H1 (cell line): ENCODE data around the gene VSX1. TPM values are rescaled to one million over a fixed set of nuclear protein-coding genes. Genes with fewer than 3 reads are reported as not detected.

ENCODE experiments used
- CTCF ChIA-PET: fragments of 300-600 bp; sonication (Branson Sonifier 250); formaldehyde crosslinking; loops from one replicate; lab custom pipeline; 2021; ENCODE audit not compliant: partially characterized antibody; lab: Charles Lee
- POLR2A ChIA-PET: fragments of 300-600 bp; sonication (Branson Sonifier 250); formaldehyde crosslinking; loops from one replicate; lab custom pipeline; 2021; ENCODE audit warnings: inconsistent platforms; ENCODE audit not compliant: partially characterized antibody; lab: Charles Lee
- DNase-seq, 2 experiments: peaks; one replicate each; pipeline versions ENCODE4 v3.0.0 to v3.0.0-alpha.2; 2010 to 2022; ENCODE audit warnings: low spot score in 2 of 2, low read depth in 1 of 2, mixed read lengths in 1 of 2
- FAIRE-seq: peaks from 2 replicates; lab custom pipeline; 2011; peaks lifted over from hg19 to GRCh38; lab: Jason Lieb, UNC
- H2AFZ ChIP-seq: 2 replicates; pipeline ENCODE4 v1.8.1; 2012; ENCODE audit warnings: low read length, inconsistent platforms
- H2AK5ac ChIP-seq: 2 replicates; pipeline ENCODE4 v1.6.1; 2013; ENCODE audit warnings: low read depth, low read length
- H2BK120ac ChIP-seq: replicated peaks from 2 replicates; pipeline ENCODE3; 2013; ENCODE audit warnings: low read depth, low read length, inconsistent platforms
- H2BK12ac ChIP-seq: 2 replicates; pipeline ENCODE4 v1.6.1; 2013; ENCODE audit warnings: low read depth, low read length
- H2BK15ac ChIP-seq: 2 replicates; pipeline ENCODE4 v1.6.1; 2013; ENCODE audit warnings: low read length
- H2BK20ac ChIP-seq: 2 replicates; pipeline ENCODE4 v1.6.1; 2013; ENCODE audit warnings: low read length
- H2BK5ac ChIP-seq: 2 replicates; pipeline ENCODE4 v1.6.1; 2013; ENCODE audit warnings: low read depth, low read length
- H3K14ac ChIP-seq: 2 replicates; pipeline ENCODE4 v1.6.1; 2013; ENCODE audit warnings: inconsistent platforms; ENCODE audit not compliant: insufficient read length
- H3K18ac ChIP-seq: 2 replicates; pipeline ENCODE4 v1.6.1; 2013; ENCODE audit warnings: low read length; ENCODE audit errors: extremely low read depth
- H3K23ac ChIP-seq: 2 replicates; pipeline ENCODE4 v1.6.1; 2013; ENCODE audit warnings: inconsistent platforms; ENCODE audit not compliant: insufficient read length
- H3K23me2 ChIP-seq: 2 replicates; pipeline ENCODE4 v1.6.1; 2013; ENCODE audit warnings: low read depth, low read length
- H3K27ac ChIP-seq: 2 replicates; pipeline ENCODE4 v1.6.1; 2011; ENCODE audit warnings: low read depth, low read length, inconsistent platforms
- H3K27me3 ChIP-seq, 4 experiments: replicated peaks in 1 of 4; 1 replicate in 1 of 4; 2 replicates in 3 of 4; pipeline versions ENCODE4 v1.6.1 to v1.8.1; 2011 to 2013; ENCODE audit warnings: low read length in 3 of 4, mild to moderate bottlenecking in 3 of 4, inconsistent platforms in 2 of 4, mixed read lengths in 2 of 4, moderate library complexity in 1 of 4; ENCODE audit not compliant: control insufficient read depth in 3 of 4, insufficient read depth in 3 of 4; ENCODE audit errors: extremely low read depth in 1 of 4
- H3K36me3 ChIP-seq, 4 experiments: 2 replicates each; pipeline versions ENCODE4 v1.6.1 to v1.8.1; 2011 to 2013; ENCODE audit warnings: mild to moderate bottlenecking in 4 of 4, low read length in 3 of 4, moderate library complexity in 2 of 4, control low read depth in 1 of 4, inconsistent platforms in 1 of 4; ENCODE audit not compliant: insufficient read depth in 4 of 4, control insufficient read depth in 2 of 4
- H3K4ac ChIP-seq: replicated peaks from 2 replicates; pipeline ENCODE3; 2013; ENCODE audit warnings: low read length, low read depth, mixed read lengths, inconsistent platforms; ENCODE audit not compliant: insufficient read length
- H3K4me1 ChIP-seq, 4 experiments: replicated peaks in 1 of 4; 1 replicate in 1 of 4; 2 replicates in 3 of 4; pipeline versions ENCODE4 v1.6.1 to v1.8.1; 2011 to 2013; ENCODE audit warnings: low read length in 3 of 4, inconsistent platforms in 2 of 4, mixed read lengths in 1 of 4; ENCODE audit not compliant: insufficient read depth in 4 of 4, control insufficient read depth in 3 of 4
- H3K4me2 ChIP-seq, 2 experiments: 2 replicates each; pipeline versions ENCODE4 v1.6.1 to v1.8.1; 2011 to 2013; ENCODE audit warnings: low read depth in 2 of 2, low read length in 2 of 2, control low read depth in 1 of 2, inconsistent platforms in 1 of 2, mild to moderate bottlenecking in 1 of 2; ENCODE audit not compliant: insufficient read depth in 1 of 2
- H3K4me3 ChIP-seq, 4 experiments: fragments of 200-600, 300-600 bp in 1 of 4; sonication (generic), shearing (Covaris generic), sonication (Bioruptor Twin) in 1 of 4; 2 replicates each; pipeline versions ENCODE4 v1.5.1 to v1.8.1; 2011 to 2016; ENCODE audit warnings: low read length in 4 of 4, low read depth in 3 of 4, control low read depth in 2 of 4, inconsistent platforms in 2 of 4, mild to moderate bottlenecking in 2 of 4, mixed read lengths in 1 of 4, moderate library complexity in 1 of 4; ENCODE audit not compliant: insufficient read depth in 2 of 4; ENCODE audit errors: extremely low read depth in 1 of 4
- H3K56ac ChIP-seq: replicated peaks from 2 replicates; pipeline ENCODE3; 2013; ENCODE audit warnings: low read depth, mild to moderate bottlenecking, mixed read lengths, low read length, inconsistent platforms; ENCODE audit not compliant: insufficient read length
- H3K79me1 ChIP-seq: 2 replicates; pipeline ENCODE4 v1.6.1; 2013; ENCODE audit warnings: low read depth, low read length, control low read depth
- H3K79me2 ChIP-seq, 2 experiments: 2 replicates each; pipeline versions ENCODE4 v1.6.1 to v1.8.1; 2012 to 2013; ENCODE audit warnings: low read length in 2 of 2, mild to moderate bottlenecking in 2 of 2, inconsistent platforms in 1 of 2; ENCODE audit not compliant: insufficient read depth in 2 of 2, control insufficient read depth in 1 of 2
- H3K9ac ChIP-seq, 4 experiments: replicated peaks in 1 of 4; 1 replicate in 1 of 4; 2 replicates in 3 of 4; pipeline versions ENCODE4 v1.6.1 to v1.8.1; 2011 to 2013; ENCODE audit warnings: low read depth in 3 of 4, low read length in 3 of 4, control low read depth in 2 of 4, mild to moderate bottlenecking in 2 of 4, moderate library complexity in 2 of 4, inconsistent platforms in 1 of 4; ENCODE audit errors: extremely low read depth in 1 of 4
- H3K9me3 ChIP-seq, 2 experiments: 2 replicates each; pipeline versions ENCODE4 v1.6.1 to v1.8.1; 2012 to 2013; ENCODE audit warnings: mild to moderate bottlenecking in 2 of 2, moderate library complexity in 2 of 2, control low read depth in 1 of 2, inconsistent platforms in 1 of 2, low read depth in 1 of 2, low read length in 1 of 2, mixed read lengths in 1 of 2; ENCODE audit not compliant: insufficient read depth in 2 of 2
- H4K20me1 ChIP-seq, 2 experiments: replicated peaks in 1 of 2; 2 replicates each; pipeline versions ENCODE3 to v1.8.1; 2011 to 2013; ENCODE audit warnings: inconsistent platforms in 2 of 2, low read length in 2 of 2, mild to moderate bottlenecking in 1 of 2; ENCODE audit not compliant: insufficient read depth in 2 of 2, control insufficient read depth in 1 of 2
- H4K5ac ChIP-seq: 2 replicates; pipeline ENCODE4 v1.6.1; 2013; ENCODE audit warnings: low read length, low read depth, mixed read lengths, inconsistent platforms; ENCODE audit not compliant: insufficient read length
- H4K8ac ChIP-seq: 2 replicates; pipeline ENCODE4 v1.8.0; 2013; ENCODE audit warnings: mild to moderate bottlenecking, moderate library complexity, low read length, inconsistent platforms; ENCODE audit not compliant: insufficient read depth; ENCODE audit errors: extremely low read depth
- H4K91ac ChIP-seq: replicated peaks from 2 replicates; pipeline ENCODE3; 2013; ENCODE audit warnings: low read length, mixed read lengths, inconsistent platforms; ENCODE audit not compliant: insufficient read length
- BCL11A ChIP-seq, 2 experiments: IDR thresholded peaks; one replicate each; pipeline ENCODE4 v1.6.1; 2011; ENCODE audit warnings: low read depth in 2 of 2, low read length in 2 of 2, mild to moderate bottlenecking in 2 of 2
- CHD2 ChIP-seq: IDR thresholded peaks from 2 replicates; pipeline ENCODE4 v1.6.1; 2012; ENCODE audit warnings: low read length, improper control_type of control experiment
- SP2 ChIP-seq: IDR thresholded peaks from 2 replicates; pipeline ENCODE4 v1.6.1; 2012; ENCODE audit warnings: mild to moderate bottlenecking, low read length, inconsistent platforms
- WGBS, 2 experiments: shearing (Covaris generic) in 1 of 2; methylation state at CpG; one replicate each; pipeline versions ENCODE4 v1.1.6 to v1.1.7; 2013 to 2015; ENCODE audit warnings: low lambda C conversion rate in 2 of 2, mixed read lengths in 2 of 2, inconsistent platforms in 1 of 2, low coverage in 1 of 2, missing lambda C conversion rate in 1 of 2; ENCODE audit not compliant: insufficient replicate concordance in 2 of 2, insufficient coverage in 1 of 2, insufficient read length in 1 of 2; ENCODE audit errors: extremely low coverage in 1 of 2, missing lambda C conversion rate in 1 of 2; 5-methylcytosine and 5-hydroxymethylcytosine counted together
- polyA plus RNA-seq, 7 experiments: library from polyadenylated mRNA; depleted of rRNA in 3 of 7; stranded (reverse) in 5 of 7; unstranded in 2 of 7; fragments of >200 nt in 5 of 7; fragments of 200-250 nt in 2 of 7; gene quantifications; 1 replicate in 5 of 7; 2 replicates in 1 of 7; 4 replicates in 1 of 7; pipeline versions ENCODE4 v1.2.1 to v1.2.3, GENCODE V29; 2011 to 2013; ENCODE audit warnings: missing spikeins in 2 of 7, mixed read lengths in 2 of 7
- total RNA-seq: library from RNA; stranded (reverse); fragmentation: NEBNext Ultra II Directional; extraction: Animal tissue kit (Norgen Biotek cat#: 25700); gene quantifications from 2 replicates; pipeline ENCODE4 v1.2.1, GENCODE V29; 2021

VSX1 gene
- total and polyA plus RNA-seq, 2 of the 8 experiments (the other 6 are each of a cell fraction or from before 2014, with no cell fraction given), result 0.14 TPM; not detected in 1

DNA sequence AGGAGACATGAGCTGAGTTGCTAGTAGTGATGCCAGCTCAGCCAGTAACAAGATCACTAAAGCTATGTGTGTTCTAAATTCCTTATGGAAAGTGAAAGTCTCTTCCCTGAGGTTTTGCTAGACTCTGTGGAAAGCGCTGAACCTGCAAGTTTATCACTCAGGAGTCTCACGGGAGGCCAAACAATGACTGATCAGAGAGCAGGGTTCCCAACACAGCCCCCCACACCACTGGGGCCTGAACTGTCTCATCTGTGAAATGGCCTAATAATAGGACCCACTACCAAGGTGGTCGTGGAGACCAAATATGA is 43.9 kb downstream of the VSX1 start:
- no peak overlapping the region for H3K56ac ChIP-seq
- no peak overlapping the region for H3K9ac ChIP-seq
- H3K23ac ChIP-seq, result no peak overlapping the region
- ChIA-PET POLR2A (no interaction called here), CTCF (no interaction called here)
- H3K14ac ChIP-seq, result no peak overlapping the region
- WGBS, 2 experiments, result 96% methylated on average over 3 of the region's 3 CpGs; no CpG with 5 or more reads in 1 of the 2 experiments
- H4K91ac ChIP-seq, result no peak overlapping the region
- H2BK120ac ChIP-seq, result no peak overlapping the region
- no peaks in the 10 kb centered on the region for H3K36me3 ChIP-seq
- peaks cover 0 to 2% (median under 1%) of the 10 kb centered on the region in 4 experiments; a peak in 2 of 7 replicates for H3K4me1 ChIP-seq
- no peak overlapping the region for H3K4me2 ChIP-seq
- FAIRE-seq (no peak), DNase-seq (no peak)
- H4K5ac ChIP-seq, result no peak overlapping the region
- H3K79me1 ChIP-seq, result no peaks in the 10 kb centered on the region
- no peaks in the 10 kb centered on the region; a peak in 1 of 7 replicates for H3K27me3 ChIP-seq
- H3K4ac ChIP-seq, result no peak overlapping the region
- H3K79me2 ChIP-seq, result no peaks in the 10 kb centered on the region
- no peak overlapping the region for H2BK12ac ChIP-seq
- no peak overlapping the region for H2AFZ ChIP-seq
- no peak overlapping the region for H3K4me3 ChIP-seq
- no peak overlapping the region for H2BK20ac ChIP-seq
- no peaks in the 10 kb centered on the region for H3K9me3 ChIP-seq
- no peak overlapping the region for H2BK15ac ChIP-seq
- H2BK5ac ChIP-seq, result no peak overlapping the region
- H4K20me1 ChIP-seq, result no peaks in the 10 kb centered on the region
- H4K8ac ChIP-seq, result no peak overlapping the region
- H2AK5ac ChIP-seq, result no peak overlapping the region
- H3K18ac ChIP-seq, result no peak overlapping the region
- H3K27ac ChIP-seq, result no peak overlapping the region
- no peaks in the 10 kb centered on the region for H3K23me2 ChIP-seq
- TF ChIP-seq SP2 (no peak), CHD2 (no peak), BCL11A (IDR thresholded peaks at IDR 0.05; ENCODE audit: low read depth in 2 of 2, low read length in 2 of 2) (no peak)
